ENCODE measurements around the gene ACBD6. TPM values are rescaled to one million over a fixed set of nuclear protein-coding genes. Genes with fewer than 3 reads are reported as not detected.

ACBD6 gene
- total RNA-seq, 1 donor = 54.0 TPM

GRCh38 chr1:180268556-180269075 is 233.8 kb downstream of the ACBD6 start:
- DNase-seq (ENCODE audit: low read depth) = no peak
- TF ChIP-seq CTCF (IDR thresholded peaks at IDR 0.05; ENCODE audit: insufficient read depth, low read length) = no peak
- no peak overlapping the region for H3K4me3 ChIP-seq (ENCODE audit: low read depth, low read length)

- no peak overlapping the region for H3K4me3 ChIP-seq (ENCODE audit: low read depth, low read length)
- TF ChIP-seq CTCF (IDR thresholded peaks at IDR 0.05; ENCODE audit: insufficient read depth, low read length) = no peak
- DNase-seq (ENCODE audit: low read depth) = no peak
Measured at GRCh38 chr1:180267761-180268555, 234.4 kb downstream of the ACBD6 start.

- no peak for DNase-seq (ENCODE audit: low read depth)
- TF ChIP-seq CTCF (IDR thresholded peaks at IDR 0.05; ENCODE audit: insufficient read depth, low read length) = no peak
- H3K4me3 ChIP-seq (ENCODE audit: low read depth, low read length) = no peak overlapping the region
Measured at GRCh38 chr1:180267211-180267561, 235.2 kb downstream of the ACBD6 start.

- no peak overlapping the region for H3K4me3 ChIP-seq (ENCODE audit: low read depth, low read length)
- no peak for TF ChIP-seq CTCF (IDR thresholded peaks at IDR 0.05; ENCODE audit: insufficient read depth, low read length)
- DNase-seq (ENCODE audit: low read depth) = no peak
Measured at GRCh38 chr1:180266275-180267210, 235.8 kb downstream of the ACBD6 start.

GRCh38 chr1:180265871-180266270 is 236.5 kb downstream of the ACBD6 start:
- no peak for TF ChIP-seq CTCF (IDR thresholded peaks at IDR 0.05; ENCODE audit: insufficient read depth, low read length)
- H3K4me3 ChIP-seq (ENCODE audit: low read depth, low read length) = no peak overlapping the region
- DNase-seq (ENCODE audit: low read depth) = no peak

GRCh38 chr1:180265201-180265600 is 237.2 kb downstream of the ACBD6 start:
- H3K4me3 ChIP-seq (ENCODE audit: low read depth, low read length) = no peak overlapping the region
- DNase-seq (ENCODE audit: low read depth) = no peak
- no peak for TF ChIP-seq CTCF (IDR thresholded peaks at IDR 0.05; ENCODE audit: insufficient read depth, low read length)
